GM19397 (cell line): ENCODE measurements around the gene PSME3IP1.

ENCODE experiments used
- ATAC-seq: cut with Tn5 transposase; IDR thresholded peaks from one replicate; pipeline ENCODE4 v1.9.1; 2021; ENCODE audit warnings: mild to moderate bottlenecking, moderate library complexity; ENCODE audit not compliant: unreplicated experiment

PSME3IP1 gene

DNA sequence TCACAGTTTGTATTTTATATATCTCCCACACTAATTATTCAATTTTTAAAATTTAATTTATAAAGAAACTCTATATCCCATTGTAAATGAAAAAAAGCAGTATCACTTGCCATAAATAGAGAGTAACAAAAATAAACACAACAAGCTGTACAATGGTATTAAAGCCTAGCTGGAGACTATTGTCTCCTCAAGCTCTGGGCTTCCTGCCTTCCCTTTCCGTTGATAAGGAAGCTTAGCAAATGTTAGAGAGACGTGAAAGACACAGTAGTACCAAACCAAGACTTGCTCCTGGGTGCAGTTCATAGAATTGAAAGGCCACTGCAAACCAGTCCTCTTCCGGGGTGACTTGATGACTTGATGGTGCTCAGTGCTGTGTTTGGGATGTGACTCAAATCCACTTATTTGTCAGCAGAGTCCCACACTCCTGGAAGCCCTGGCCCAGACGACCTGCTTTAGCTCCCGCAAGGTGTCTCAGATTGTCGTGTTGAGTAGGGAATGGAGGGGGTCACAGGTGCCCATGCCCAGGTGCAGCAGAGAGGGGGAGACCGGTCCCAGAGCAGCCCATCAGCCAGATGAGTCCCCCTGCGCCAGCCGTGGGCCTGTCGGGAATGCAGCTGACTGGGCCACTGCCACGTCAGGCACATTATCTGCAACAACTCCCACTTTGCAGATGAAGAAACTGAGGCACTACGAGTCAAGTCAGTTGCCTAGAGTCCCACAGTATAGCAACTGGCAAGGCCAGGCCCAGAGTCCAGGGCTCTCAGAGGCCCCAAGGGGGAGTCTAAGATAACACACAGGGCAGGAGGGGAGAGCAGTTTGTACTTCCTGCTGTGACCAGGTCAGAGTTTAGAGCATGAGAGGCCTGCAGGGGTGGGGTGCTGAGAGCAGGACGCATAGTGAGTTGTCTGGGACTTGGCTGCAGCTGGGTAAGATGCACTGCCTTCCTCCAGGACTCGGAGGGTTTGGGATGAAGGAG is 40.5 kb downstream of the PSME3IP1 start:
- no peak for ATAC-seq

DNA sequence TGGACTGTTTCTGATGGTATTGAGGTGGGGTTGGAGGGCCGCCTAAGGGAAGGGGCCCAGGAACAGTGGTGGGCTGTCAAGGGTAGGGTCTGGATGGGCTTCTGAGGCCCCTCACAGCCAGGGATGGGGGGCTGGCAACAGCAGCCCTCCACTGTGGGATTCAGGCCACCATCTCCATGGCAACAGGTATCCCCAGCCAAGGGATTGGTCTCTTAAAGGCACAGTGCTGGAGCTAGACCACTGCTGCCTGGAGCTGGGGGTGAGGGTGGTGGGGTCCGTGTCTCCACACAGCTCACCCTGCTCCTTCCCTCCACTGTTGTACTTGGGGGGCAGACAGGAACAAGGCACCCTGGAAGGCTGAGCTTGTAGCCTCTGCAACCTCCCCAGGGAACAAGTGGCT is 41.8 kb downstream of the PSME3IP1 start:
- ATAC-seq: no peak

DNA sequence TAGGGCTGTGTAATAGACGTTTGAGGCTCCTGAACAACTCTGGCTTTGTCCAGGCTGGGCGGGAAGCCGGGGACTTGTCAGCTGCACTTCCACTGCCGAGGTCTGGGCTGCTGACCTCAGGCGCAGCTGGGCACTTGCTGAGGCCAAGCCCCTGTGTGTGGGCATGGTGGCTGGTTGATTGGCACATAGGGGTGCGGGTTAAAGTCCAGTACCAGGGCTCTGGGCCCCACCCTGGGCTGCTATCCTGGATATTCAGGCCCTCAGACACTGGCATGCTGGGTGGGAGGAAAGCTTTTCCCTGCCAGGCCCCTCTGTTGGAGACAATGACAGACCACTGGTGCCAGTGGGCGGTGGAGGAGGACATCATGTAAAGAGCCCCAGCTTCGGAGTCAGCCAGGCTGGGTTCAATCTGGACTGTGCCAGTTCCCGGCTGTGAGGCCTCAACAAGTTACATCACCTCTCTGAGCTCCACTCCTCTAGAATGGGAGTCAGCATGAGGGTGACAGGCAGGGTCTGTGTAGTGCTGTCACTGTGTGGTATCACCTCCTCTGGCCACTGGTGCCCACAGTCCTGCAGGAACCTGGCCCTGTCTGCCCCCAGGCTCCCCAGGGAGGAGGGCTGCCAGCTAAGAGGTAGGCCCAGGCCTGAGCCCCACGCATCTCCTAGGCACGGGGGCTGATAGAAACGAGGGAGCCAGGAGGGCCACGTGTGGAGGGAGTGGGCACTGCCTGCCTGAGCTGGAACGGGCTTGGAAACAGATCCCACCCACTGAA is 42.5 kb downstream of the PSME3IP1 start:
- ATAC-seq: no peak

DNA sequence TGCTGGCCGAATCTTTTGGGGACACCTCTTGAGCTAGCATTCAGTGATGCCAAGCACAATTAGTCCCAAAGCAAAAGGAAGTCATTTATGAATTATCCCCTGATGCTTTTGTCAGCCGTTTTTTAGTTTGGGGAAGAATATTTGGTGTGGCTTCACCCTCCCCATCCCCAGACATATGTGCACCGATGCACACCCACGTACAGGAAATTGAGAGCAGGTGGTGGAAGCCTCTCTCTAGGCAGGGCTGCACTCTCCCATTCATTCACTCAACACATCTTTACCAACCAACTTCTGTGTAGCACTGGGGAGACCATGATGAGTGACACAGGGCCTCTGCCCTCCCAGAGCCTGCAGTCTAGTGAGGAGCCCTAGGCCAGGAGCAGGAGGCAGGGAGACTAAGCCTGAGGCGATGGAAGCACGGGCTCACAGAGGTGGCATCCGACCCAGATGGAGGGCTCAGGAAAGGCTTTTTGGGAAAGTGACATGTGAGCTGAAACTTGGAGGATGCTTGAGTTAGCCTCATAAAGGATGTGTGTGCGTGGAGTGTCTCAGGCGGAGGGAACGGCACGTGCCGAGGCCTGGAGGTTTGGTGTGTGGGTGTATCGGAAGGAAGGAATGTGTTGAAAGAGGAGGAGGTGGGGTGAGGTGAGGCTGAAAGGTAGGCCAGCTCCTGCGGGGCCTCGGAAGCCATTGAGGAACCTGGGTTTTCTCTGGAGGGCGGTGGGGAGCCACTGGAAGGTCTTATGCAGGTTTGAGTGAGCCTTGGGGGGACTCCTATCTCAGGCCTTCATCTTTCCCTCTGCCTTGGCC is 43.8 kb downstream of the PSME3IP1 start:
- ATAC-seq: no peak

DNA sequence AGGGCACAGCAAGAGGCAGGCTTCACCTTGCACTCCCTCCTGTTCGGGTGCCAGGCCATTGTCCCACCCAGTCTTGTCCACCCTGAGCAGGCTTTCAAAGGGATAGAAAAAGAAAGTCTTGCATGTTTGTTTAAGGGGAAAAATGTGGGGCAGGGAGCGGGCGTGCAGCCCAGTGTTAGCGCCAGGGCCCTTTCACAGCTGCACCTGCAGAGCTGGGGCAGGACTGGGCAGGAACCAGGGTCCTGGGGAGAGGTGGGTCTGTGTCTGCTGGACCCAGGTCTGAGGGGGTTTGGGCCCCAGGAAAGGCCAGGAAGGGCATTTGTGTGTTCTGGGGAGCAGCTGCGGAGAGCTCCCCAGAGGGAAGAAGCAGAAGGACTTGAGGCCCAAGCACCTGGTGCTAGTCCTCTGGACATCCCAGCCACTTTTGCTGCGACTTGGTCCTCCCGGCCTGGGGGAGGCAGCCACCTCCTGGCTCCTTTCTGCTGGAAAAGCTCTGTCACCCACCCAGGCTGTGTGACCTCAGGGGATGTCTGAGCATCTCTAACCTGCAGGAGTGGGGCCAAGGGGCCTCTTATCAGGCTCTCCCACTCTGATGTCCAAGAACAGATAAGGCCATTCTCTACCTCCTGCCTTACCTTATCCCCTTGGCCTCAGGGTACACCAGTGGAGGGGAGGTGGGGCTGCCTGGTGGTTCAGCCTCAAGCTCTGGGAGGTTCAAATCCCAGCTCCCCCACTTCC is 44.7 kb downstream of the PSME3IP1 start:
- no peak for ATAC-seq

DNA sequence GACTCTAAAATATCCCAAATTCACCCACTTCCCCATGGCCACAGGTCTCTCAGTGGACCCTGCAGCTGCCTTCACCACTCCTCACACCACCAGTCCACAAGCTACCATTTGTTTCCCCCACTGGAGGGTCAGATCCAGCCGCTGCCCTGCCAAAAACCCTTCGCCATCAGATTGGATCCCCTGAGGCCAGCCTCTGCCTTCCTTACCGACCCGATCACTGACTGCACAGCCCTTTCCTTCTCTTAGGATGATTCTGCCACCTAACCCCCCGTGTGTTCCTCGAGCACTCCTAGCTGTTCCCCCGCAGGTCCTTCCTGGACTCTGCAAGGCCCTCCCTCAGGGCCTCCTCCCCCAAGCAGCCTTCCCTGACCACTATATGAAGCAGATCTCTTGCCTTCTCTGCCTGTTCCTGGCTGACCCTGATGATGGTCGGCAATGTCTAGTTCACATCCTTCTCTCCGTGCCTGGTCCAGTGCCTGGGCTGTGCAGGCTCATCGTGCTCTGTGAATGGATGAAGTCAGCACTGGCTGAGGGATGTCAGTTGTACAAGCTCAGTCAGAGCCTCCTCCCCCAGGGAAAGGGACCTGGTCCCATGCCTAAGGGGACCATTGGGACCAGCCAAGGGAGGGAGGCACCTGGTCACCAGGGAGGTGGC is 47.4 kb downstream of the PSME3IP1 start:
- ATAC-seq: no peak

DNA sequence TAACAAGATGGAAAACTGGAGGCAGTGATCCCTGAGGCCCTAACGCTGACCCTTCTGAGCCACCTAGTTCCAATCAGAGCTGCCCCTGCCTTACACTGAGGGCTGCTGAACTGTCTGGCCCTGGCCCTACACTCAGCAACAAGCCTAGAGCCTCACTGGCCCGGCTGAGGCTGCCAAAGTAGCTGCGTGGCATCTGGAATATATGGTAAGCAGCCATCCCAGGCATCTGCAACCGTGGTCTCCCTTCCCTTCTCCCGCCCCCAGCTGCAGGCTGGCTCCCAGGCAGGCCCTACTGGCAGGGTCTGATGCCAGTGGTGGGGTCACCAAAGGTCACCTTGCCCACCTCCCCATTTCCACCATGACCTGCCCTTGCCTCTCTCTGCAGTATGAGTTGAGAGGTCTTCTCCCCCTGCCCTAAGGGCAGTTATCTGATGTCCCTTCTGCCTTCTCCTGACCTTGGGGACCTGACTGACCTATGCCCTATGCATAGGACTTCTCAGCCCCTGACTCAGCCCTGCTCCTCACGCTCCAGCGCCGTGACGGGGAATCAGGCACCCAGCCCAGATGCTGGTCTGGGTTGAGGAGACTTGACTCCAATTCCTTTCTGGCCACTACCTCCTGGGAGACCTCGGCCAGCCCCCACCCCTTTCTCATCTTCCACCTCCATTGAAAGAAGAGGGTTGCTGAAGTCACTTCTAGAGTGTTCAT is 48.1 kb downstream of the PSME3IP1 start:
- ATAC-seq: no peak

DNA sequence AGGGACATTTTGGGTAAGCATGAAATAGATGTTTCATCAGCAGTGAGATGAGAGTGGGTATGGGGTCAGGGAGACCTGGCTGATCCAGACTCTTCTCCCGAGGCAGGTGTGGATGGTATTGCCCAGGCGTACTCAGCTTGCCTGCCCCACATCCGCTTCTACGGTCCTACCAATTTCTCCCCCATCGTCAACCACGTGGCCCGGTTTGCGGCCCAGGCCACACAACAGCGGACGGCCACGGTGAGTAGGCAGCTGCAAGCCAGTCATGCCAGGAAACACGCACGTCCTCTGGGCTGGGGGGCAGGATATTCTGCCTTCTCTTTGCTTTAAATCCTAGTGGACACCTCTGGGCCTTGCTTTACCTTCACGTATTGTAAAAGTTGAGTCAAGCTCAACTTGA is 48.8 kb downstream of the PSME3IP1 start:
- ATAC-seq: no peak

DNA sequence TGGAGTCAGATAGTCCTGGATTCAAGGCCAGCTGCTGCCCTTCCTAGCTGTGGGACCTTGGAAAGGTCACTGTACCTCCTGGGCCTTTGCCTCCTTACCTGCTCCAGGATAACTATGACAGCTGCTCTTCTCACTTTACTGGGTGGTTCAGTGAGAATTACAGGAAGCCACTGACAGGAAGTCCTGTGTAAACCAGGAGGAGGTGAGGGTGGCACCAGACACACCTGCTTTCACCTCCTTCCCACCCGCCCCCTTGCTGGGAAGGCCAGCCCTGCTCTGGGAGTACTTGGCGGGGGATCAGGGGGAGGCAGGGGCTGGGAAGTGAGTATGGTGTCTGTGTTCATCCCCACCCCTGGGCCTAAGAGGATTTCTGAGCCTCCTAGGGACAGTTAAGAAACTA is 50.9 kb downstream of the PSME3IP1 start:
- ATAC-seq: no peak

DNA sequence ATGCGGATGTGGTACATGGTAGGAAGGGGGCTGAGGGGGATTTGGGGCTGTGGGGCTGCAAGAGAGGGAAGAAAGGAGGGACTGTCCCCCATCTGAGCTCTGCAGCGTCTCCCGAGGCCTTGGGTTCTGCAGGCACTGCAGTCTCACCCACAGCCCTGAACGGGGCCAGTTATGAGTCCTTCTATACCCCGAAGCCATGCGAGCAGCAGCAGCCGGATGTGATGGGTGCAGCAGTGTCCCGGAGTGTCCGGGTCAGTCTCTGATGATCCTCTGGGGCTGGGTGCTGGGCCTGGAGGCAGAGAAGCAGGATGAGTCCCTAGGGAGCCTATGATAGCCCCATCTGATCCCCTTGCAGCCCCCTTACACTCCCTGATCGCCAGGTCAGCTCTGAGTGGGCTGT is 52.0 kb downstream of the PSME3IP1 start:
- no peak for ATAC-seq

DNA sequence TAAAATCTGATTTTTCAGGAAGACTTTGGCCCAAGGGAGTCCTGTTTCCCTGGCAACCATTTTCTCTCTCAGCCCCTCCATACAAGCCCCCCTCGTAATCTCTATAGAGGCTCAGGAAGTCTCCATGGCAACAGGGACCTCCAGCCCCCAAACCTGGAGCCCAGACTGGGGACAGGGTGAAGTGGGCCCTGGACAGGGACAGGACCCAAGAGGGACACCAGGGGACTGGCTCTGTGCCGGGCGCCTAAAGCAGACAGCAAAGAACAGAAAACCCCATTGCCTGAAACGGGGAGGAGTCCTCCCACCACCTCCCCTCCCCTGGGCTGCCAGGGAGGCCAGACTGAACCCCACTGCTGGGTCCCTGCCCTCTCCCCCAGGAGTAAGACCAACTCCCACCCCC is 52.8 kb downstream of the PSME3IP1 start:
- ATAC-seq: no peak

DNA sequence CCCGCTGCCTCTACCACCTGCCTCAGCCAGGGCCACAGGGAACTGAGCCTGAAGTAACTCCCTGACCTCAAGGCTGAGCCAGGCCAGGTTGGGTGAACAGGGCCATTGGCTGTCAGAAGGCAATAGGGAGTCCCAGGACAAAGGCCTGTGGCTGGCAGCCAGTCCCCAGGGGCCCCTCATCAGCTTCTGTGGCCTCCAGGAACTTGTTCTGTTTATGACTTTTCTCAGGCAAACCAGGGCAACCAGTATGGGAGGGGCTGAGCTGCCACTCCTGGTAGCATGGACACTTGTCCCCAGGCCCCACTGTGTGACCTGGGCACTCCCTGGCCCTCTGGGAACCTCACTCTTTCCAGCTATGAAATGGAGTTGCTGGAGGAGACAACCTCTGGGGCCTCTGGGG is 53.4 kb downstream of the PSME3IP1 start:
- no peak for ATAC-seq

DNA sequence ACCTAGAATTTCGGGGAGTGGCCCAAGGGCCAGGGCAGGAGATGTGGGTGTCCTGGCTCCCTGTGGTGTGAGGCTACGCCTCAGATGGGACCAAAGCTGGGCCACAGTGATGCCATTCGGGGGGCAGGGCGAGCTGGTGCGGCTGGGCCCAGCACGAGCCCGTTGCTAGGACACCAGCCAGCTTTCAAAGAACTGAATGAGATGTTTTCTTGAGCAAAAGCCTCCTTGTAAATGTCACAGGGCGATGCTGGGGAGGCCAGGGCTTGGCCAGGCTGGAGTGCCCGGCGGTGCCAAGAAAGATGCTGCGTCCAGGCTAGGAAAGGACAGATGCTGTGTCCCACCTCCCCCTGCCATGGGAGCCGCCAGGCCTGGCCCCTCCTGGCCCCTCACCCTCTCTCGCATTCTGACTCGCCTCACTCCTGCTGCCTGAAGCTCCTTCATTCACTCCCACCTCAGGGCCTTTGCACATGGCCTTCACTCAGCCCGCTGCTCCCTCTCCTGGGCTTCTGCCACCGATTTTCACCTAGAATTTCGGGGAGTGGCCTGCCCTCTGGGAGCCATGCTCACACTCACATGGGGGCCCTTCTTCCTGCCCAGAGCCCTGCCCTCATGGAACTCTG is 54.4 kb downstream of the PSME3IP1 start:
- ATAC-seq: no peak

DNA sequence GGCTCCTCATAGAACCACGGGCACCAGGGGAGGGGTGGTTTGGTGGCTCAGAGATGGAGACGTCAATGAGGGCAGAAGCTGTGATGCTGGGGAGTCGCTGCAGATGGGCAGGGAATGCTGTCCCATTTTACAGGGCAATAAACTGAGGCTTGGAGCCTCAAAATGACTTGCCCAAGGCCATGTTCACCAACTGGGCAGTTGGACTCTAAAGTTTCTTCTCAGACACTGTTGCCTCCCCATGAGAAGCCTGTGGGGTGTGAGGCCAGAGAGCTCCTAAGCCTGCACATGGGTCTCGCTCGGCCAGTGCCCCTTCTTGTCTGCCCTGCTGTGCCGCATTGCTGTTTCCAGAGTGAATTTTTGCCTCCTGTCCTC is 54.9 kb downstream of the PSME3IP1 start:
- no peak for ATAC-seq

DNA sequence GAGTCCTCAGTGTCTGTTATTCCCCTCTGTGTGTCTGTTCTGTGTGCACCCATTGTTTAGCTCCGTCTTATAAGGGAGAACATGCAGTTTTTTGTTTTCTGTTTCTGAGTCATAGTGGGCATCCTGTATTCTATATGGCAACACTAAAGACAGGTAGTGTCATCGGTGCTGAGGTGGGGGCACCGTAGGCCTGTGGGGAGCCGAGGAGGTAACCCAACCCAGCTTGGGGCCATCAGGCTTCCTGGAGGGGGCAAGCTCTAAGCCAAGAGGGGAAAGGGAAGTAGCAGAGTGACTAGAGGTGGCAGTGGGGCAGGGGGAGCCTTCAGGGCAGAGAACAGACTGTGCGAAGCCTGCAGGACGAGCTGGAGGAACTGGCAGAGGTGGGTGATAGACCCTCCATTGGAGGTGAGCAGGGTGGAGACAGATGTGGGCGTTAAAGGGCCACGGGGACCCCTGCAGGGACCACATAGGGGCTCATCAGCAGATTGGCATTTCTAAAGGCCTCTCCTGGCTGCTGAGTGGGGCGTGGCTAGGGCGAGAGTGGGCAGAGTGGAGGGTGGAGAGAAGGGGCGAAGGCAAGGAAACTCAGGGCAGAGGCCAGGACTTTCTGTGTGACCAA is 57.0 kb downstream of the PSME3IP1 start:
- ATAC-seq: no peak

DNA sequence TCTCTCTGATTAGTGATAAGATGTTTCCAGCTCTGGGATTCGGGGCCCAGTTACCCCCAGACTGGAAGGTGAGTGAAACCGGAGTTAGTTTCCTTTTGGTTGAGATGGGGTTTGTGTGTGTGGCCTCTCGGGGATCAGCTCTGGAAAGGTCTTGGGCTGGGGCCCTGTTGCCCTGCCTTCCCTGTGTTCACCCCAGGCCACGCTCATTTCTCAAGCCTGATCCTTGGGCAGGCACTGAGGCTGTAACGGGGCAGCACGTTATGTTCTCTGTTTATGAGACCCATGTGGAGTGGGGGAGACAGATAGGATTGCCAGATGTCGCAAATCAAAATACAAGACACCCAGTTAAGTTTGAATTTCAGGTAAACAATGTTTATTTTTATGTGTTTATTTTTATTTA is 58.0 kb downstream of the PSME3IP1 start:
- ATAC-seq: no peak

DNA sequence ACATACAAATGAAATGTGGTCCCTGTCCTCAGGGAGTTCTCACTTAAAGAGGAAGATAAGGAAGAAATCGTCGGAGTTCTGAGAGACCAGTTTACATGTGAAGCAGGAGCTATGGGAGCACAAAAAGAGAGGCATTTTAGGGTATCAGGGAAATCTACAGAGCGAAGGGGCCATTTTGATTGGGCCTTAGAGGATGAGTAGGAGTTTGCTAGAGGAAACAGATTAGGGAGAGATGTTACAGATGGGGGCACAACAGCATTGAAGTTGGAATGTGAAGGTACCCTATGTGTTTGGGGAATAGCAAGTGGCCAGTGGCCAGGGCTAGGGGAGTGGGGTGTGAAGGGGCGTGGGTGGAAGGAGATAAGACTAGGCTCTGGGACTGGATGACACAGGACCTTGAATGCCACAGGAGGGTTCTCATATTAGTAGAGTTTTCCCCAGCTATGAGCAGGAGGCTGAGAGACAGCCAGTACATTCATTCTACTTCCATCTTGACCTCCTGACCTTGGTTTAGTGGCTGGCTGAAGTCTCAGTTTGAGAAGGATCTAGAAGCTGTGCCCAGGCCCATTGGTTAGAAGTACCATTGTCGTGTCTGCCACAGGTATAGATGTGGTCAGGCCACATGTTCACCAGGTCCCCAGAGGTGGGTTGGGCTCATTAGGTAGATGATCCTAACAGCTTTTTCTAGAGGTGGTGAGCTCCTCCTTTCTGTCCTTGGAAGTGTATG is 58.6 kb downstream of the PSME3IP1 start:
- no peak for ATAC-seq

DNA sequence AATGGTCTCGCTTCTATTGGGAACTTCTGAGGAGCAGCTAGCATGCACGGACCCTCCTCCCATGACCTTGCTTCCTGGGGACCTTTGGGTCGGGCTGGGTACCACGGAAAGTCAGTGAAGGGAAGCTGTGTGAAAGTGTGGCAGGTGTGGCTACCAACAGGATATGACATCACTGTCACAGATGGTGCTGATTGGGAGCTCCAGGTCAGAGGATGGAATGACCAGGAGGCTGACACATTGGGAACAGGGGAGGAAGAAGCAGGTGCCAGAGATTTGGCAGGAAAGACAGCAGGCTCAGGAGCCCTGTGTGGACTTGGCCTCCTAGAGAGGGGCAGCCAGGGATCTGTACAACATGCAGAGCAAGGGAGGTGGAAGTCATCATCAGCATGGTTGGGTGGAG is 59.4 kb downstream of the PSME3IP1 start:
- no peak for ATAC-seq
